Uterus (tissue), 2 donors: Measurements from ENCODE around the gene PARD3.

Experiments used
- CTCF ChIP-seq, 4 experiments: fragments of 200-600 bp in 2 of 4; fragments of 450-650 bp in 2 of 4; sonication (generic) in 2 of 4; IDR thresholded peaks; one replicate each; pipeline ENCODE4 v1.5.1; 2016 to 2019; ENCODE audit warnings: antibody characterized with exemption in 4 of 4, mild to moderate bottlenecking in 2 of 4, moderate library complexity in 1 of 4
- POLR2A ChIP-seq, 2 donors: fragments of 450-650 bp; IDR thresholded peaks; one replicate each; pipeline ENCODE4 v1.6.1; 2016; ENCODE audit warnings: antibody characterized with exemption in 2 of 2, mild to moderate bottlenecking in 1 of 2, moderate library complexity in 1 of 2

- TF ChIP-seq CTCF (IDR thresholded peaks at IDR 0.05) (no peak), POLR2A (IDR thresholded peaks at IDR 0.05) (no peak)
Observed at GRCh38 chr10:34343764-34344163, 471.3 kb downstream of the PARD3 start.
